Measurements from ENCODE around the gene PML.

PML gene

DNA sequence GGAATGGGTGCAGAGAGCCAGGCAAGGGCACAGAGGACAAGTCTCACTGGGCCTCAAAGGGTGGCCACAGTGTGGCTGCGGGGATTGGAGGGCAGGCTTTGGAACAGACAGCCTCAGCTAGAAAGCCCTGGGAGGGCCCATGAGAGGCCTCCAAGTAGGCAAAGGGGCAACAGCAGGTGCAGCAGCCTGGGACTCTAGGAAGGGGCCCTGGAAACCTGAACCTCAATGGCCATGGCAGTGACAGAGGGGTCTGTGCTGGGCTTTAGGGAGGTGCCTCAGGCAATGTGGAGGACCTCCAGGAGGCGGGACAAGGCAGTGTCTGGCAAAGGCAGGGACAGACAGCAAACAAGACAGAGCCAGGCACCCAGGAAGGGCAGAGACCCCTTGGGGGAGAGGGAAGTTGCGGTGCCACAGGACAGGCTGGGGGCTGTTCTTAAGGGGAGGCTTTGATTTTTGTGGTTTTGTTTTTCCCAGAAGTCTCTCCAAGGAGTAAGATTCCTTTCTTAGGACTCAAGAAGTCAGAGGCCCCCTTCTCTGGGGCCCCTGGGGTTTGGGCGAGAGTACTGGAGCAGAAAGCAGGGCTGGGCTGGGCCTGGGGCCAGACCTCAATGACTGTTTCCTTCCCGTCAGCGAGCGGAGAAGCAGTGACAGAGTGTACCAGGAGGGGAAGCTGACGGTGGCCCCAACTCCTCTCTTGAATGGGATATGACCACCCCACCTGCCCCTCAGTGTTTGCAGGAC, 12.1 kb upstream of the PML start:
- Histone ChIP-seq H3K4me1 (ENCODE audit: insufficient read depth, low read length, severe bottlenecking) (peaks cover 4% of the 10 kb centered on the region), H3F3A (ENCODE audit: insufficient read depth, low read length) (no peaks in the 10 kb centered on the region), H3K4me2 (ENCODE audit: low read length) (no peak overlapping the region), H3K9me2 (ENCODE audit: low read depth, low read length) (no peaks in the 10 kb centered on the region), H3K27me3 (ENCODE audit: insufficient read depth, low read length) (no peaks in the 10 kb centered on the region), H3K4me3 (ENCODE audit: low read depth, low read length, poor library complexity, severe bottlenecking) (no peak overlapping the region), H3K9me3 (ENCODE audit: low read length) (no peaks in the 10 kb centered on the region), H2AFZ (ENCODE audit: low read length) (no peak overlapping the region), H3K27ac (ENCODE audit: low read depth, low read length, poor library complexity, severe bottlenecking) (no peak overlapping the region), H4K20me1 (ENCODE audit: insufficient read depth, low read length) (no peaks in the 10 kb centered on the region), H3K79me2 (ENCODE audit: insufficient read depth, low read length) (no peaks in the 10 kb centered on the region), H3K9ac (ENCODE audit: low read length) (no peak overlapping the region), H3K36me3 (ENCODE audit: insufficient read depth, low read length) (peaks cover 6% of the 10 kb centered on the region; the same call in 1 of the 2 replicates)
- no peak for TF ChIP-seq EZH2 (IDR thresholded peaks at IDR 0.05; ENCODE audit: borderline replicate concordance, low read length)
- TF ChIP-seq, protein P1, sequence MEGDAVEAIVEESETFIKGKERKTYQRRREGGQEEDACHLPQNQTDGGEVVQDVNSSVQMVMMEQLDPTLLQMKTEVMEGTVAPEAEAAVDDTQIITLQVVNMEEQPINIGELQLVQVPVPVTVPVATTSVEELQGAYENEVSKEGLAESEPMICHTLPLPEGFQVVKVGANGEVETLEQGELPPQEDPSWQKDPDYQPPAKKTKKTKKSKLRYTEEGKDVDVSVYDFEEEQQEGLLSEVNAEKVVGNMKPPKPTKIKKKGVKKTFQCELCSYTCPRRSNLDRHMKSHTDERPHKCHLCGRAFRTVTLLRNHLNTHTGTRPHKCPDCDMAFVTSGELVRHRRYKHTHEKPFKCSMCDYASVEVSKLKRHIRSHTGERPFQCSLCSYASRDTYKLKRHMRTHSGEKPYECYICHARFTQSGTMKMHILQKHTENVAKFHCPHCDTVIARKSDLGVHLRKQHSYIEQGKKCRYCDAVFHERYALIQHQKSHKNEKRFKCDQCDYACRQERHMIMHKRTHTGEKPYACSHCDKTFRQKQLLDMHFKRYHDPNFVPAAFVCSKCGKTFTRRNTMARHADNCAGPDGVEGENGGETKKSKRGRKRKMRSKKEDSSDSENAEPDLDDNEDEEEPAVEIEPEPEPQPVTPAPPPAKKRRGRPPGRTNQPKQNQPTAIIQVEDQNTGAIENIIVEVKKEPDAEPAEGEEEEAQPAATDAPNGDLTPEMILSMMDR (IDR thresholded peaks at IDR 0.05; ENCODE audit: low read length) = no peak

DNA sequence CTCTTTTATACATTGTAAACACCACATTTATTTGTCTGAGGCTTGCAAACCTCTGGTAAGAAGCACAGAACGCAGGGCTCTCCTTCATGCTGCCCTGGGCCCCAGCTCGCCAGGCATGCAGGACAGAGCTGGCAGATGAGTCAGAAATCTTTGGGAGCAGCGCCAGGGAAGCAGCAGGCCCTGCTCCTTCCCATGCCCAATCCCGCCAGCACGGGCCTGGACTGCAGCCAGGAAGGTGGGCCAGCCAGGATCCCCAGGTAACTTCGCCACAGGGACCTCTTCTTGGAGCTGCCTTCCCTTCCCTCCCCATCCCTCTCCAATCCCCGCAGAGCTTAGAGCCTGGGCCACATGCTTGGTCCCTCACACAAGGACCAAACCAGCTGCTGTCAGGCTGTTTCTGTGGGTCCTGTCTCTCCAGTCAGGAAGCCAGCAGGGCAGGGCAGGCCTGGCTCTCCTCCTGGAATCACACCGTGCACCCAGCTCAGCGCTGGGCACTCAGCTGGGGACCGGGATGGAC, 11.2 kb upstream of the PML start:
- Histone ChIP-seq H3K79me2 (ENCODE audit: insufficient read depth, low read length) (no peaks in the 10 kb centered on the region), H3K4me1 (ENCODE audit: insufficient read depth, low read length, severe bottlenecking) (peaks cover 4% of the 10 kb centered on the region), H3K9me3 (ENCODE audit: low read length) (no peaks in the 10 kb centered on the region), H3K27ac (ENCODE audit: low read depth, low read length, poor library complexity, severe bottlenecking) (no peak overlapping the region), H3K36me3 (ENCODE audit: insufficient read depth, low read length) (peaks cover 6% of the 10 kb centered on the region; the same call in 1 of the 2 replicates), H3K4me2 (ENCODE audit: low read length) (no peak overlapping the region), H2AFZ (ENCODE audit: low read length) (no peak overlapping the region), H3K27me3 (ENCODE audit: insufficient read depth, low read length) (no peaks in the 10 kb centered on the region), H3K9ac (ENCODE audit: low read length) (no peak overlapping the region), H3K9me2 (ENCODE audit: low read depth, low read length) (no peaks in the 10 kb centered on the region), H4K20me1 (ENCODE audit: insufficient read depth, low read length) (no peaks in the 10 kb centered on the region), H3F3A (ENCODE audit: insufficient read depth, low read length) (no peaks in the 10 kb centered on the region), H3K4me3 (ENCODE audit: low read depth, low read length, poor library complexity, severe bottlenecking) (no peak overlapping the region)
- no peak for TF ChIP-seq EZH2 (IDR thresholded peaks at IDR 0.05; ENCODE audit: borderline replicate concordance, low read length)
- TF ChIP-seq, protein P1 (IDR thresholded peaks at IDR 0.05; ENCODE audit: low read length) = no peak

DNA sequence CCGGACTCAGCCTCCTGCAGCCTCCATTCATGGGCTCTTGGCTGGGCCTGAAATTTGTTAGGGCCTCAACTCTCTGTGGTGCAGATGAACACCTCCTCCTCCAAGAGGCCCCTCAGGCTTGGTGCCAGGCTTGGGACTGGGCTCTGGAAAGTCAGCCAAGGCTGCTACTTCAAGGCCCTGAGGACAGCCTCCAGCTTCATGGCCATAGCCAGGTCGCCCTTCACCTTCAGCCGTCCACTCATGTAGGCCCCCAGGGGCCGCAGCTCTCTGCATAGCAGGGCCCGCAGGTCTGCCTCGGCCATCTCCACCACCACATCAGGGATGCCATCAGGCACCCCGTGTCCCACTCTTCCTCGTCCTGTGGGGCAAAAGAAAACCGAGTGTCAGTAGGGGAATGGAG, 10.7 kb upstream of the PML start:
- H3K4me3 ChIP-seq (ENCODE audit: low read depth, low read length, poor library complexity, severe bottlenecking) = no peak overlapping the region
- no peak for TF ChIP-seq EZH2 (IDR thresholded peaks at IDR 0.05; ENCODE audit: borderline replicate concordance, low read length)
- TF ChIP-seq, protein P1 (IDR thresholded peaks at IDR 0.05; ENCODE audit: low read length) = no peak
- no peak overlapping the region for H2AFZ ChIP-seq (ENCODE audit: low read length)
- no peaks in the 10 kb centered on the region for H3F3A ChIP-seq (ENCODE audit: insufficient read depth, low read length)
- peaks cover 4% of the 10 kb centered on the region for H3K4me1 ChIP-seq (ENCODE audit: insufficient read depth, low read length, severe bottlenecking)
- H3K9ac ChIP-seq (ENCODE audit: low read length) = no peak overlapping the region
- H3K27me3 ChIP-seq (ENCODE audit: insufficient read depth, low read length) = no peaks in the 10 kb centered on the region
- no peaks in the 10 kb centered on the region for H3K79me2 ChIP-seq (ENCODE audit: insufficient read depth, low read length)
- no peak overlapping the region for H3K27ac ChIP-seq (ENCODE audit: low read depth, low read length, poor library complexity, severe bottlenecking)
- no peak overlapping the region for H3K4me2 ChIP-seq (ENCODE audit: low read length)
- no peaks in the 10 kb centered on the region for H3K9me2 ChIP-seq (ENCODE audit: low read depth, low read length)
- H4K20me1 ChIP-seq (ENCODE audit: insufficient read depth, low read length) = no peaks in the 10 kb centered on the region
- no peaks in the 10 kb centered on the region for H3K9me3 ChIP-seq (ENCODE audit: low read length)
- peaks cover 6% of the 10 kb centered on the region; the same call in 1 of the 2 replicates for H3K36me3 ChIP-seq (ENCODE audit: insufficient read depth, low read length)

Measured in OCI-LY1 (cell line).